GM19463 (cell line): ENCODE data around the gene ETNPPL.

Source experiments
- ATAC-seq: cut with Tn5 transposase; IDR thresholded peaks from one replicate; pipeline ENCODE4 v1.9.1; 2021; ENCODE audit warnings: mild to moderate bottlenecking, moderate library complexity; ENCODE audit not compliant: unreplicated experiment

Gene ETNPPL

GRCh38 chr4:108700081-108700757 lies 62.6 kb downstream of the ETNPPL start:
- no peak for ATAC-seq

- ATAC-seq: no peak
Observed at GRCh38 chr4:108696160-108696559, 66.7 kb downstream of the ETNPPL start.

- ATAC-seq: no peak
Observed at GRCh38 chr4:108695062-108695461, 67.8 kb downstream of the ETNPPL start.

GRCh38 chr4:108694423-108694822 lies 68.4 kb downstream of the ETNPPL start:
- ATAC-seq: no peak

GRCh38 chr4:108693819-108694218 lies 69.0 kb downstream of the ETNPPL start:
- no peak for ATAC-seq

GRCh38 chr4:108693211-108693610 lies 69.6 kb downstream of the ETNPPL start:
- no peak for ATAC-seq
